CD4-positive, alpha-beta T cell treated with Interleukin-4 for 1 hour (primary cell): ENCODE data around the gene DGKG.

ENCODE experiments used
- DNase-seq, 2 donors: peaks; one replicate each; pipeline ENCODE4 v3.0.0-alpha.2; 2020 to 2022

Gene DGKG

DNA sequence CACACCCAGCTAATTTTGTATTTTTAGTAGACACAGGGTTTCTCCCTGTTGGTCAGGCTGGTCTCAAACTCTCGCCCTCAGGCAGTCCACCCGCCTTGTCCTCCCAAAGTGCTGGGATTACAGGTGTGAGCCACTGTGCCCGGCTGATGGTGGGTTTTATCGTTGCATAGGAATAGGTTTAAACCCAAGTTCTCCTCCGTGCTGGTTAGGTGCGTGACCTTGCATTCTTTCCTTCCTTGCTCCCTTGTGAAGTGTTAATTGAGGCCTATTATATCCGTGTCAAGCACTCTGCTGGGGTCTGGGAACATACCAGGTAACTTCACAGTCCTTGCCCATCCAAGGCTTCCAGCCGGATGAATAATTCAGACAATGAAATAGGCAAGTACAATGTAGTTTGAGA, 233.9 kb downstream of the DGKG start:
- DNase-seq, result no peak

DNA sequence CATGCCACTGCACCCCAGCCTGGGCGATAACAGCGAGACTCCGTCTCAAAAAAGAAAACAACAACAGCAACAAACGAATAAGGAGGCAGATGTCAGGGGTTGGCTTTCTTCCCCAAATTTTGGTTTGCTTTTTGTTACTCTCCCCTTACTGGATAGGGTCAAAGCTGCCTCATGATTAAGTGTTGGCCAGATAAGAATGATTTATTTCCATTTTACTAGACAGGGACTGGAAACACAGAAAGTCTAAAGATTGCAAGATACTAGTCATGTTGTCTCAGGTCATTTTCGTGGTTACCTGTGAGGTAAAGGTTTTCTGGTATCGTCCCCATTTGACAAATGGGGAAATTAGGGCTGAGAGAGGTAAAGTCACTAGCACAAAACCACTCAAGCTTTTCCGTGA, 234.6 kb downstream of the DGKG start:
- DNase-seq, result no peak

DNA sequence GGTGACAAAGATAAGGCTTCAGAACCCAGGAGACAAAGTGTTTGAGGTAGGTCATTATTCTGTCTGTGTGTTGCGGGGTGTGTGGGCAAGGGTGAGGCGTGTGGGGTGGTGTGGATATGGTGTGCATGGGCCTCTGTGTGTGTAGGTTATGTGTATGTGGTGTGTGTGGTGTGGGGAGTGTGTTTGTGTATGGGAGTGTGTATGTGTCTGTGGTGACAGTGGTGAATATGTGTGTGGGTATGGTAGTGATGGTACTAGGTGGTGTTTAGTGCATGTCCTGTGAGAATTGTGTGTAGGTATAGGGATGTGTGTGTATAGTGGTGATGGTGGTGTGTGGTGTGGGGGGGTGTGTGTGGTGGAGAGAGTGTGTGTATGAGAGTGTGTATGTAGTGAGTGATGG, 236.9 kb downstream of the DGKG start:
- no peak for DNase-seq

DNA sequence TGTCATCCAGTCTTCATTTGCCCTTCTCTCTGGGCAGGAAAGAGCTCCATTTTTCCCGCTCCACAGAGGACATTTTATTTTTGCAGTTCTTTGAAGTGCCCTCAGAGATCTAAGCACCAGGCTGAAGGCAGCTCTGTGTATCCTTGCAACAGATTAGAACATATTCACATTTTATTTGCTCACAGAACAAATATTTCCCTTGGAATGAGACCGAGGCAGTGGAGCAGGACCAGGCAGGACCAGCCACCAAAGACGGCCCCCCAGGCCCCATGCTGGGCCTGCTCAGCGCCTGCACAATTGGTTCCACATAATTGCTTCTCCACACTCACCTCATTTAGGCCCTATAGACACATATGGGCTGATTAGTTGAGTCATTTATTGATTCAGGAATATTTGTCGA, 237.4 kb downstream of the DGKG start:
- no peak for DNase-seq

DNA sequence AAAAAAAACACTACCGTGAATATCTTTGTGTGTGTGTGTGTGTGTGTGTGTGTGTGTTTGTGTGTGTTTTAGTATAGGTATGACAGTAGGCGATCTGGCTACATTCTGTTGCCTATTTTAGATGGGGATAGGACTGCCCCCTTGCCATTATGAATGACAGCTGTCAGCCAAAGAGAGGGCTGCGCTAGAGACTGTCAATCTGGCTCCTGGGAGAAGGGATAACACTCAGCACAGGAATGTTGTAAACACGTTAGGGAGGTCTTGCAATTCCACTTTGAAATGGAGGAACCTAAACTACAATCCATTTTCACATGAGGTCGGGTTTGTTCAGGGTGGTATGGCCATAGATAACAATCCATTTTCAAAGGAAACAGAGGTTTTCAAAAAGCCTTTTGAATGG, 239.0 kb downstream of the DGKG start:
- no peak for DNase-seq

DNA sequence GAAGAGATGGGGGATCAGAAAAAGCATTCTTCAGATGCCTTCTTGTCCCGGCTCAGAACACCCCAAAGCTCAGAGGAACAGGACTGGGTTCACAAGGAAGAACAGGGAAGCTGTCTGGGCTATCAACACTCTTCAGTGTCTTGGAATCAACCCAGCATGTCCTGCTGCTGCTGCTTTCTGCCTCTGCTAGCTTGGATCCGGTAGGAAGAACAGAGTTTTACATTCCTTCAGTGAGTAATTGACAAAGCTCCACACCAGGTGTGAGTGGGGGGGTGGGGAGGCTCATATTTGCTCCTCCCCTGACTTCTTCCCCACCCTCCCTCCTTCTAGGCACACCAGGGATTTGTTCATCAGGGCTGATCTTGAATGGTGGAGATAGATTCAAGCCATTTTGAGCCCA, 240.1 kb downstream of the DGKG start:
- no peak for DNase-seq

DNA sequence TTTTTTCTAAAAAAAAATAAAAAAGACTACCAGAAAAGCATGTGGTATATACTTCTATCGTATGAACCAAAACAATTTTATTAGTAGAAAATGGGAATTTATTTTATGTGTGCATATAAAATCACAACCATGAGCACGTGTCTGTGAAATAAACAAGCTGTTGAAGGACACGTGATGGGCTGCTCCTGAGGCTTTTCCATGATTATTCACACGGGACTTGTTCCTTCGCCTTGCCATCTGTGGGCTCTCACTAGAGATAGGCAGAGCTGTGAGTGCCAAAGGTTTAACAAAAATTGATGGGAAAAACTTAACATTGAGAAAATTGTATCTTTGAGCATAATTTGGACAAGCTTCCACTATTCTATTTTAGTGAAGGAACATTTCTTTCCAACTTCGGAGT, 240.8 kb downstream of the DGKG start:
- DNase-seq, result no peak

DNA sequence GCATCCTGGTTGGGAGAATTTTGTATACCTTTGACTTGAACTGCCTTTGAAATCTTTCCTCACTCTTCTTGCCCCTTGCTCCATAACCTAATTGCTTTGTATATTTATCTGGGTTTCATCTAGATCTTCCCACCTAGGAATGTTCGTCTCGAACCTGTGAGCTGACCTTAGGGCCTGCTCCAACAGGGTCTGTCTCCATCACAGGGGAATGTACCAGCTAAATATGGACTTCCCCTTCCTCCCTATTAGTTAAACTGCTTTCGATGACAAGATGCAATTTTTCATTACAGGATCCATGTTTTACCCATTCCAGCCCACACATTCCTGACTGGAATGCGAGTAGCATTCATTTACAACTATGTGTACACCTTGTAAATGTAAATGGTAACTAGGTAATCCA, 242.5 kb downstream of the DGKG start:
- DNase-seq, result no peak

DNA sequence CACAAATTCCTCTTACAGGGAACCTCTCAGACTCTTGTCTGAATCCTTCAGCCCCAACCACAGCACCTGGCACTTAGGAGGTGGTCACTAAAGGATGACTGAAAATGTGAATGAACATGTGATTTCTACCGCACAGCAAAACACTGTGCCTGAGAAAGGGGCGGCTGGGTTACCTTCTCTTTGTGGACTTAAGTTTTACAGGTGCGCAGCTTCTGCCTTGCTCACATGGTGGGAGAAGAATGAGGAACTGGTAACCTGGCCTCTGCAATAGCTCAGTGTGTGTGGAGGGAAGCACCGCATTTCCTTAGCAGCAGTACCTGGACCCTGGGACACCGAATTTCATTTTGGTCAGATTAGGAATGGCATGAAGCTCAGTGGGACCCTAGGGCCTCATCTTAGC, 243.3 kb downstream of the DGKG start:
- no peak for DNase-seq

DNA sequence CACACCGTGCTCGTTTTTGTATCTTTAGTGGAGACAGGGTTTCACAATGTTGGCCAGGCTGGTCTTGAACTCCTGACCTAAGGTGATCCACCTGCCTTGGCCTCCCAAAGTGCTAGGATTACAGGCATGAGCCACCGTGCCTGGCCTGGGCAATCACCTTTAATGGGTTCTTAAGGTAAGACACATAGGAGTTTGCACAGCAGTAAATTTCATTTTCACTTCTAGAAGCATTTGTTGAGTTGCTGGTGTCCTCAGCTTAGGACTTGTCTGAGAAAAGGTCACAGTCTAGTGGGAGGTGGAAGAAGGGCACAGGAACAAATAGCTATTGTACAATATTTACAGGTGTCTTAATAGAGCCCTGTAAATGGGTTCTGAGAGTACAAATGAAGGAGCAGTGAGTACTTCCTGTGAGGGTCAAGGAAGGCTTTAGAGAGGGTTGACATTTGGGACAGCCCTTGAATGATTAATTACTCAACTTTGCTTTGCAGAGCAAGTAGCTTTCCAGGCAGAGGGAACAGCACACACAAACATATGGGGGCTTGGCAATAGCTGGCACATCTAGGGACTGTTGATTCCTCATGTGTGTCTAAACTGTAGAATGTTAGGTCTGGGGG, 244.4 kb downstream of the DGKG start:
- DNase-seq, result no peak

DNA sequence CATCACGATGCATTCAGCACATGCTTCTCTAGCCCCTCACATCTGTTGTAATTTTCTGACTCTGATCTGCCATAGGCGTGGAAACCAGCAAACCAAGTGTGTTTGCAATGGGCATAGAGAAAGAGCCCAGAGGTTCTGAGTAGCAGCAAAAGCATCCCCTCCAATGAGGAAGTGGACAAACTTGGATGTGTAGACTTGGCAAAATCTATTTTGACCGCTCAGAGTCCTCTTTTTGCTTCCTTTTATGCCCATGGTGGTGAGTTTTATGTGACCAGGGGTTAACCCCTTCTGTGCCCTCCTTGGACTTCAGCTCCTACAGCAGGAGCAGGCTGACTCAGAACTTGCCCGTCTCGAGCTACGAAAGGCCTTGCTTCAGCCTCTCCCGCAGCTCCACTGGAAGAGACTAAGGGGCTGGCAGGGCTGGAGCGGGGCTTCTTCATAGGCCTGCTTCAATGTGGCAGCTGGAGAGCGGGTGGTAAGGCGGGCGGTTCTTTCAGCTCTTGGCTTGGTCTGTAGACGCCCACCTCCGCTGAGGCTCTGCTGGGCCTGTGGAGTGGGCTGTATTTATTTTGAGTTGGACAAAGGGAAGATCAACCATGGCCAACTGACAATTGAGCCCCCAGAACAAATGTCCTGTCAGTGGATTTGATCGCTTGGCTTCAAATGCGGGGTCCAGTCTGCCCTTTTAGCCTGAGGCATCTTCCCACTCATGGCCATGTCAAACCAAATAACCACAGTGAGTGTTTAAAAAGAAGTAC, 246.6 kb downstream of the DGKG start:
- no peak for DNase-seq

DNA sequence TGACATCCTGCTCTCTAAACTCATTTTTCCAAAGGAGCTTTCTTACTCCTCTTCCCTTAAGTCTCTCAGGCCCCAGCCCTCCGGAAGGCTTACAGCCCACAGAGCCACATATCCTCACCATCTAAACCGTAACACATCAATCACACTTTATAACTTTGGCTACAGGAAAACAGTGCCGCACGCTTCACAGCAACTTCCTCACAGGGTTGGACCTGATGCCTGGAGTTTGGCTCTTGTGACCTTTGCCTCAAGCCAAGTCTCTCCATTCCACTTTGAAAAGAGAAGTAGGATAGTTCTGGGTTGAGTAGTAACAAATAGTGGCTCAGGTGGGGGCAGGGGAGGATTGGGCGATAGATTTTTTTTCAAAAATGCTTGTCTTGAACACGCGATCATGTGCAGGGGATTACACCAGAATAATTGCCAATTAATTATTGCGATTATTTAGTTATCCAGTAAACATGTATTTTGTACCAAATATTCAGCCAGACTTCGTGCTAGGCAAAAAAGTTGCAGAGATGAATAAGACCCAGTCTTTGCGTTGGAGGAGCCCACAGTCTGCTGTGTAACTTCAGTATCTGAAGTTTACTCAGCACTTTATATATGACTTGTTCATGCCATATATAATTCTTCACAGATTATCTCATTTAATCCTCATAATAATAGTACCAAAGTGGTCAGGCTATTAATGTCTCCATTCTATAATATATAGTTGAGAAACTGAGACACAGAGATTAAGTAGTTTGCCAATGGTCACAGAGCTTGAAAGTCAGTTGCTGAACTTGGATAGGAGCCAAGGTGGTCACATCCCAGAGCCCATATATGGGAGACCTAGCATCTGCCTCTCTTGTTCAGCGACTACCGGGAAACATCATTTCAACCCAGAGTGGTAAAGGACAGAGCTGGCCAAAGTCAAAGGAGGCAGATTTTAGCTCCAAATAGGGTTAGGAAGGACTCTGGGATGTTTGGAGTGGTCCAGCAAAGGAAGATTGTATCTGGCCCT, 250.8 kb downstream of the DGKG start:
- DNase-seq, result no peak

DNA sequence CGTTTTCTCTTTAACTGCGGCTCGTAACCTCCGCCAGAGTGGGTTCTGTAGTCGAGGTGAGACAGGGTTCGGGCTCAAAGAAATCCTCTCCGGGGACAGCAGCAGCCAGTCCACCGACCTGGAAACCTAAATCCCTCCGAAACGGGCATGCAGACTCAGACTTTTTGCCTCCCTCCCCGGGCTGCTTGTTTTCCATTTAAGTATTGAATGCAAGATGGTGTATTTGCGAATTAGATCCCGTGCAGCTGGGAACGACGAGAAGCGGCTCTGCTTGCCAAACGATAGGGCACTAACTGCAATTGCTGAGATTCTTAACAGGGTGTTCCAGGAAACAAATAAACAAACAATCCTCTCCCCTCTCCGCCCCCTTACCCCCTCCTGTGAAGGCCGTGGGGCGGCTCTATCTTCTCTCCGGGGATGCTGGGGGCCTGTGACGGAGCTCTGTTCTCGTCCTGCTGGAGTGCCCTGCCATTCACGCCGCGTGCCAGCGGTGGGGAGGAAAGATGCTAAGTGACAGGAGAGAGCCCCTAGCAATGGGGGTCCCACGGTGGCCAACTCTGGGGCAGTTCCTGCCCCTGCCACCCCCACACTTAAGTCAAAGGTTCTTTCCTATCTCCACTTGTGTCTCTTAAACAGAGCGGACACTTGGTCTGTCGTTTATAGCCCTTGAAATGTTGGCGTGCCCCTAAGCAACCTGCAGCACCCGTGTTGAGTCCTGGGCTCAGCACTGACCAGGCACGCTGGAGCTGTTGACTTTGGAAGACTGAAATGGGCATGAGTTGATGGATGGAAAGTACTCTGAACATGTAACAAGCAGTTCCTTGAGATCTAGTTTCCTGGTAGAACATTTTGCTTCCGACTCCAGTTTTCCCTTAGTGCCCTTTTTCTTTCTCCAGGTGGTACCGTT, 251.9 kb downstream of the DGKG start:
- DNase-seq, result no peak

DNA sequence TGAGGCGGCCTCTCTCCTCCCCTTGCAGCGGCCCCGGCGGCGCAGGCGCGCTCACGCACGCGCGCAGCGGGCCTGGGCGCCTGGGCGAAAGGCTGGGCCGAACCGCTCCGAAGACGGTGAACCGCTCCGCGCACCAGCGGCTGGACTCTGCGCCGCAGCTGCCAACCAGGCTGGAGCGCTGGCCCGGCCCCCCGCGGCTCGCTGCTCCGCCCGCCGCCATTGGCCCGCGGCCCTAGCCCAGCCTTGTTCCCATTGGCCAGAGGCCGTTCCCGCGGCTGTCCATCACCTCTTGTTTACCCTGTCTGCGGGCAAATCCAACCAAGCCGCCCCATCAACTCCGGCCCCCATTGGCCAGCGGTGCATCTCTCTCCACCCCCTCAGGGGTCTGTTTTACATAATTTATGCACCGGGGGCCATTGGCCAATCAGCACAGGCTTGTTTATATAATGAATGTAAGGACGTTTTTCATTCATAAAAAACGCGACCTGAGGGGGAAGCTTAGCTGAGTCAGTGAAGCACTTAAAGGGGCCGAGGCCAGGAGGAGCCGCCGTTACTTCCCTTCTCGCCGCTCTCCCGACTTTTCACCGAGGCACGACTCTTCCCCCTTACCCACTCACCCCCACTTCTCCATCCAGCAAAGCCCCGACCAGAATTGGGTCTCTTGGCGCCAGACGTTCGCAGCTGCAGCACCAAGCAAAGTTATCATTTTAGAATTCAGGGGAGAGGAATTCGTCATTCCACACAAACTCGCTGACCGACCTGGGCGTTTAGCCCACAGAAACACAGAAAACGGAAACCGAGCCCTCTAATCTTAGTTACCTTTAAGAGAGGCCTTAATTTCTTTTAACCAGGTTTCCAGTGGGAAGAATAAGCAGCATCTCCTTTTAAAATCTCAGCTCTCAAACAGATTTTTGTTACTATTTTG, 252.8 kb downstream of the DGKG start, which contains the start of gene ETV5:
Gene ETV5, minus strand, starts transcription at position 149 of the 925 bp plus-strand sequence. CDS start 3,221 bp downstream, outside the sequence.
- DNase-seq, result peak; percentile 92 to 97

DNA sequence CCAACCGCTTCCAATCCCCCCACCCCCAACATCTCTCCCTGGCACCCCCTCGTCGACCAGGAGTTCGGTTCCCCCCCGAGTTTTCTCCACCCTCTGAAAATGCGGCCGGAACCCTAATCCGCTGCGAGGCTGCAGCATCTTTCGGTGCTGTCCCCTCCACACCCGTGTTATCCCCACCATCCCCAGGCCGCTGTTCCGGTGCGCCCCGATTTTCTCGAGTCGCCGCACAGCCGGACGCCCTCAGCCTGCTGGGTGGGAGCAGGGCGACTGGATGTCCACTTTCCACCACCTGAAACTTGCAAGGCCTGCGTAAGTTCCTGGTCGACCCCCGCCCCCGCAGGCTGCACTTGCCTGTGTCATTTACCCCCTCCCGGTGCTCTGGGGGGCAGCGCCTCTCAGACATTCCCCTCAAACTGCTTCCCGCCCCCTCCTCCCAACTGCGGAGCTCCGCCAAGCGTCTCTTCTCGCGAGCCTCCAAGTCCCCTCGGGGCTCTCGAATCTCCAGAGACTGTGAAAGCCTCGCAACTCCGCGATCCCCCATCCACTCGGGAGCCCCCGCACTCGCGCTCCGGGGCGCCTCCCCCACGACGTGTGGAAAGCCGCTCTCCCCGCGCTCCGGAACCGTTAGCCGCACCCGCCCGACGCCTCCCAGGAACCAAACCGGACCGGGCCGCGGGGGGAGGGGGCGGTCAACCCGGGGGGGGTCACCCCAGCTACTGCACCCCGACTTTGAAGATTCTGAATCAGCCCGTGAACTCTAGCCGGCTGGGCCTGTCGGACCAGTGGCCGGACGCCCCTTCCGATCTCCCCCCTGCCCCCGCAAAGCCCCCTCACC, 253.7 kb downstream of the DGKG start:
- DNase-seq, result no peak

DNA sequence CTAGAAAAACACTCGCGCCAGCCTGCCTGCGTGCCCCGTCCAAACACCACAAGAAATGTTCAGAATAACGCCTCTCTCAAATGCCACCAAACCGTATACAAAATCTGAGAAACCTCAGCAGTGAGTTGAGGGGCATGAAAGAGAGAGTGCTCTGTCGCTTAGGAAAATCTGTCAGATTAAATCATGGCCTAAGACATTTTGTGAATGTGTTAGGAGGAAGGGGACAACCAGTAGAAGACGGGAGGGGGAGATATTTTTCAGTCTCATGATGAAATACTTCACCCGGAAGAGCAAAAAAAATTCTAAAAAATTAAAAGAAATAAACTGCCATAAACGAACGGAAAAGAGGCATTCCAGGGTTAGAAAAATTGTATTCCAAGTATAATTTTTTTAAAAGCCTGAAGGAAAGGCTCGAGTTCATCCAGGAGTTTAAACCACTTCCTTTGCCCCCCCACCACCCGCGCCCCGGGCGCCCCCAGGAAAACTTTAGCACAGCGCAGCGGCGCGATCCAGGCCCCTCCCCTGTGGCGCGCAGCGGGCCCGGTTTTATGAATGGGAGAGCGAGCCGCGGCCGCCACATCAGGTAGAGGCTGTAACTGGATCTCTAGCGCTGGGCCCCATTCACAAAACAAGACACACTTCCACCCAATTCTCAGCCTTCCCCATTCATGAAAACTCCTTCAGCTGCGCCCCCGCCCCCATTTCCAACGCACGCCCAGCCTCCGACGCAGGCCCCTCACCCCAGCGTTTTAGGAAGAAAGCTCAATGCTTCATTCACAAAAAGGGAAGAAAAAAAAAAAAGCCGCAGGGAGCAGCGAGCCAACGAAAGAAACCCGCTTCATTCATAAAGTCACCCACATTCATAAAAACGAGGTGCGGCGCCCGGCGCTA, 254.6 kb downstream of the DGKG start:
- peak in 1 of 2 donors; percentile 29 for DNase-seq

DNA sequence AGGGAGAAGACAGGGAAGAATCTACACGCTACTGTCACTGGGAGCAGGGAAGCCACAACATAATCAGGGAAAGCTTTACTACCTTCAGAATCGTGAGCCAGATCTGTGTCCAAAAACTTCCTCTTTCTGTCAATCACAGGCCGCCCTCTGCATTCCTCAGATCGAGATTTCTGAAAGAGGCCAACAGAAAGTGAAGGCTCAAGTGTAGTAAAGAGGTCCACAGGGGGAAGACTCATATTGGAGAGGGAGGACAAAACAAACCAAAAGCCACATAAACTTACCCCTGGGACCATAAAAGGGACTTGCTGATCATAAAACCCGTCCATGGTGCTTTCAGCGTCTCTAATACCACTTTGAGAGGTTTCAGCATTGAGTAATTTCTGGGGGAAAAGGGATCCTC, 256.5 kb downstream of the DGKG start:
- no peak for DNase-seq

DNA sequence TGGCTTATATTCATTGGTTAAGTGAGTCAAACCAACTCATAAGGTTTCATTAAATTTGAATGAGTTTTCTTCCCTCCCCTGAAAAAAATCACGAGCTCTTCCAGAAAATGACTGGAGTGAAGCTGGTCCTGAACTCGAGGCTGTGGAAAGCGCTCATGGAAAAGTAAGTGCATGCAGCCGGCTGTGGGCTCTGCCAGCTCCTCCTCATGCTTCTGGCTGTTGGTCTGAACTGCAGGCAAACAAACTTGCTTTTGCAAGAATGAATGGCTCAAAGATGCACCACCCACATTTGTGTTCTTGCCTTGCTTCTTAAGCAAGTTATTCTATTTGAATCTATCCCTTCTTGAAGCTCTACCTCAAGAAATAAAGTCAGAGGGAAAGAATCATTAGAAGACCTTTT, 259.3 kb downstream of the DGKG start:
- no peak for DNase-seq

DNA sequence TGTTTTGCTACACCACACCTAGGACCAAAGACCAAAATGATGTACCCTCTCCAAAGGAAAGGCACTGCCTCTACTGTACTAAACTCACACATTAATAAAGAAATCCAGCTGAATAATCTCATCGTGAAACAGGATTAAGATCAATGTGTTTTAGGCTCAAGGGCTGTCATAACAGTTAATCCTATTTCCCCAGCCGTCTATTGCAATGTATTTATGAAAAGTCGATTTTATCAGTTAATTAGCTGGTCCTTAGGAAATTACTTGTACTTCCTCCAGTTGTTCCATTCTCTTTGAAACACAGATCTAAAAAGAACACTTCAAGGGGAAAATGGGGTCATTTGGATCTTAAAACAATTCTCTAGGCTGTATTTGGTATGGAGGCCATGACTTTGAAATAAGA, 261.6 kb downstream of the DGKG start:
- DNase-seq, result no peak
